ENCODE measurements around the gene IPCEF1. TPM values are rescaled to one million over a fixed set of nuclear protein-coding genes. Genes with fewer than 3 reads are reported as not detected.

Gene IPCEF1
- polyA plus RNA-seq, 2 of the 4 experiments (the other 2 are of a cell fraction), result 0.01 TPM; not detected in 1

- Histone ChIP-seq H3K4me2 (no peak overlapping the region), H3K4me3 (no peak overlapping the region), H3K4me1 (no peaks in the 10 kb centered on the region), H3K27ac (no peak overlapping the region), H3K9me3 (no peaks in the 10 kb centered on the region)
- DNase-seq (ENCODE audit: low read depth in 1 of 2, low spot score in 1 of 2) (no peak), FAIRE-seq (no peak), ATAC-seq (no peak)
- ChIA-PET POLR2A (no interaction called here), CTCF (interaction anchor here (0.6 to 0.7 kb wide), 2 partner anchors 10 to 281 kb away, joined by 3 to 4 read pairs; no protein-coding TSS in a partner anchor)
- WGBS (ENCODE audit: missing lambda C conversion rate), result 51% methylated on average over 6 of the region's 6 CpGs
- TF ChIP-seq RAD21 (conservative IDR thresholded peaks at IDR 0.05 in 1 of 2, IDR thresholded peaks at IDR 0.05 in 1 of 2) (no peak), HMGXB4 (CRISPR knock-in tag; IDR thresholded peaks at IDR 0.05; ENCODE audit: borderline replicate concordance) (no peak), POLR2AphosphoS2 (conservative IDR thresholded peaks at IDR 0.05; ENCODE audit: low read length) (no peak), CBX2 (IDR thresholded peaks at IDR 0.05; ENCODE audit: borderline replicate concordance, low read depth) (no peak), HOXA7 (CRISPR knock-in tag; IDR thresholded peaks at IDR 0.05) (no peak), GATA3 (IDR thresholded peaks at IDR 0.05; ENCODE audit: borderline replicate concordance) (no peak)
These were observed 137.4 kb downstream of the IPCEF1 start for GRCh38 chr6:154219250-154219649.

DNA sequence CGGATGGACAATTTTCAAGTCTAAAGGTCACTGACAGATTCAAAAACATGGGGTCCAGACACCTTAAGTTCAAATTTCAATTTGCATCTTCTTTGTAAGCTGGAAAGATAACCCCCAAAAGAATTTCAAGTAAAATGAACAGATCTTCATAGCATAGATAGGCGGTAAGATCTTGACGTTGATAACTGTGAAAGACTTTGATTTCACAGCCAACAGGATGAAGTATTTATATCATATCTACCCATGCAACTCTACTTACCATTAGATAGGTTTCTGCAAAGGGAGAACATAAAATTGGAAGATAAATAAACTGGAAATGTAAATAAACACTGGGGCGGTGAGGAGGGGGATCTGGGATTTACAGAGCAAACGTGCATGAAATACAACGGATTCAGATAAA is 137.8 kb downstream of the IPCEF1 start:
- ChIA-PET POLR2A (no interaction called here), CTCF (no interaction called here)
- ATAC-seq (no peak), FAIRE-seq (no peak), DNase-seq (ENCODE audit: low read depth in 1 of 2, low spot score in 1 of 2) (no peak)
- WGBS (ENCODE audit: missing lambda C conversion rate), result 65% methylated on average over 6 of the region's 6 CpGs
- Histone ChIP-seq H3K27ac (no peak overlapping the region), H3K4me3 (no peak overlapping the region), H3K4me2 (no peak overlapping the region), H3K9me3 (no peaks in the 10 kb centered on the region), H3K4me1 (no peaks in the 10 kb centered on the region)
- TF ChIP-seq HOXB13 (CRISPR knock-in tag; IDR thresholded peaks at IDR 0.05; ENCODE audit: low read depth) (no peak), ESRRA (IDR thresholded peaks at IDR 0.05; ENCODE audit: borderline replicate concordance, low read length) (no peak), HEYL (CRISPR knock-in tag; IDR thresholded peaks at IDR 0.05) (no peak), JUNB (IDR thresholded peaks at IDR 0.05) (no peak), HMGXB4 (CRISPR knock-in tag; IDR thresholded peaks at IDR 0.05; ENCODE audit: borderline replicate concordance) (no peak), JUN (IDR thresholded peaks at IDR 0.05) (no peak), BHLHE40 (IDR thresholded peaks at IDR 0.05; ENCODE audit: low read depth, low read length) (no peak), TP53 (CRISPR knock-in tag; IDR thresholded peaks at IDR 0.05) (no peak), ZNF302 (CRISPR knock-in tag; IDR thresholded peaks at IDR 0.05) (no peak), CTCF (IDR thresholded peaks at IDR 0.05) (no peak), EHMT2 (IDR thresholded peaks at IDR 0.05; ENCODE audit: low read depth) (no peak), KDM5A (IDR thresholded peaks at IDR 0.05) (no peak)
- TF ChIP-seq, protein P1, sequence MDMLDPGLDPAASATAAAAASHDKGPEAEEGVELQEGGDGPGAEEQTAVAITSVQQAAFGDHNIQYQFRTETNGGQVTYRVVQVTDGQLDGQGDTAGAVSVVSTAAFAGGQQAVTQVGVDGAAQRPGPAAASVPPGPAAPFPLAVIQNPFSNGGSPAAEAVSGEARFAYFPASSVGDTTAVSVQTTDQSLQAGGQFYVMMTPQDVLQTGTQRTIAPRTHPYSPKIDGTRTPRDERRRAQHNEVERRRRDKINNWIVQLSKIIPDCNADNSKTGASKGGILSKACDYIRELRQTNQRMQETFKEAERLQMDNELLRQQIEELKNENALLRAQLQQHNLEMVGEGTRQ (IDR thresholded peaks at IDR 0.05), result no peak
